AG09319 (cell line): ENCODE data around the gene SIX1.

Experiments
- DNase-seq: peaks from one replicate; pipeline ENCODE4 v3.0.0-alpha.2; 2010; ENCODE audit warnings: low read depth; ENCODE audit errors: extremely low read depth
- CTCF ChIP-seq: IDR thresholded peaks from 2 replicates; pipeline ENCODE4 v1.5.1; 2011; ENCODE audit warnings: low read depth, mild to moderate bottlenecking, inconsistent platforms, low read length, moderate library complexity

The SIX1 gene

DNA sequence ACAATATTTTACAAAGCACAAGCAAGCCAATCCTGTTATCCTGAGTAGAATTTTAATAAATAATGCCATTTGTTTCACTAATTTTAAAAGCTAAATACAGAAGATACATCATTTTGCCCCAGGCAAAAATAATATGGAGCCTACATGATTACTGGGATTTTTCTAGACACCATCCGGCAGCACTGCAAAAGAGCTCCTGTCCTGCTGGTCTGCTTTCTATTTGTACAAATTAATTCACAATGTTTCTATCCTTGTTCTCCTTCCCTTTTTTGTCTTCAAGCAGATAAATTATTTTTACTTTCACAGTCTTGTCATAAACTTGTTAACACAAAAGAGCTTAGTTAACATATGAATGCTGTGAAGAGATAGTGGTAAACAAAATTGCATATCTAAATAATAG is 4.6 kb downstream of the SIX1 start:
- no peak for TF ChIP-seq CTCF
- DNase-seq, result no peak

DNA sequence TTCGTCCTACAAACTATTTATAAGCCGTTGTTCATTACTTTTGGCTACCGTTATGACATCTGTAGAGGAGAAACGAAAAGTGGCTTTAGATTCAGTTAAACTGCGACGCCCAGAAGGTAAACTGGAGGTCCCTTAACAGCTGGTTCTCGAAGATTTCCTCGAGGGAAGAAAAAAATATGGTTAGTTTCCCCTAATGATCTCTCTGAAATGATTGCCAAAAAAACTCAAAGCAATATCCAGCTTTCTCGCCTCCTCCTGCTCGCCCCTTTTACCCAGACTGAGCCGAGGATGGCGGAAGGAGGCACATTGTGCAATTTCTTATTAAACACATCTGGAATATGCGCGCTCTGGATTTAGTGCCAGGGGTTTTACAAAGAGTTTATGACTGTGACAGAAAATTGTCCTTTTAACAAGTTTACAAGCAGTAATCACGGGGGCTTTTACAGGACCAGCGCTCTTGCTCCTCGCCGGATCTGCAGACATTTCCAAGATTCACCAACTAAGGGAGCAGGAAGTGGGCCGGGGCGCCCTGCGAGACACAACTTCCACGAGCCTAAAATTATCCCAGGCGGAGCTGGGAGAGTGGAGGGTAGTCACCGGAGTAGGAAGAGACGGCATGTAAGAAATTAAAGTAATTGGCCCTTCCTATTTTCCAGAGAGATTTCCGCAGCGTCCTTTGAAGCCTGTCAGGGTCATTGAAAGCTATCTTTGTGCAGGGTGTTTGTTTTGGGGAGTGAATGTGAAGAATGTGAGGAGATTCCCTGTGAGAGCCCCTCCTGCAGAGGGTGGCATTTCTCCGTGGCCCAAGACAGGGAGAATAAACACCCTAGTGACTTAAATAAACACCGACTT is 5.6 kb downstream of the SIX1 start:
- no peak; the same call in 1 of the 2 replicates for TF ChIP-seq CTCF
- no peak for DNase-seq

GRCh38 chr14:60643141-60643462 is 6.2 kb downstream of the SIX1 start:
- TF ChIP-seq CTCF, result no peak
- no peak for DNase-seq

- DNase-seq, result no peak
- no peak for TF ChIP-seq CTCF
These were observed 6.8 kb downstream of the SIX1 start for GRCh38 chr14:60642270-60643140.

DNA sequence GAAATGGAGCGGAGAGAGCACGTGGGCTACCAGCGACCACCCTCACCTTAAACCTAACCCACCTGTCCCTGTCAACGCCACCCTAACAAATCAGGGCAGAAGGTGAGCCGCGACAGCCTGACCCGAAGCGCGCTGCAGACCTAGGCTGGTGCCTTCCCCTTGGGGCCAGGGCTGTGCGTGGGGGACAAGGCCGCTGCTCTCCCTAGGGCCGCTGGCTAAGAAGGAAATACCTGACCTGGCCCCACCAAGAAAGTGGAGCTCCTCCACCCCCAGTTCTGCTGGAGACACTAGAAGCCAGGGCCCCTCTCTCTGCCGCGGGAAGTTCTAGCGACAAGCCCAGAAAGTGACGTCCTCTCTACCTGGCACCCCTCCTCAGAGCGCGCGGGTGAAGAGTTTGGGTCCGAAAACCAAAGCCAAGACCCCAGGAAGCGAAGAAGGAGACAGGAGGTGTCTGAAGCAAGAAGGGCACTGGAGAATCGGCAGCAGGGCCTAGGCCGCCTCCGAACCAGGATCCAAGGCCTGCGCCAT is 7.5 kb downstream of the SIX1 start:
- no peak for TF ChIP-seq CTCF
- no peak for DNase-seq

DNA sequence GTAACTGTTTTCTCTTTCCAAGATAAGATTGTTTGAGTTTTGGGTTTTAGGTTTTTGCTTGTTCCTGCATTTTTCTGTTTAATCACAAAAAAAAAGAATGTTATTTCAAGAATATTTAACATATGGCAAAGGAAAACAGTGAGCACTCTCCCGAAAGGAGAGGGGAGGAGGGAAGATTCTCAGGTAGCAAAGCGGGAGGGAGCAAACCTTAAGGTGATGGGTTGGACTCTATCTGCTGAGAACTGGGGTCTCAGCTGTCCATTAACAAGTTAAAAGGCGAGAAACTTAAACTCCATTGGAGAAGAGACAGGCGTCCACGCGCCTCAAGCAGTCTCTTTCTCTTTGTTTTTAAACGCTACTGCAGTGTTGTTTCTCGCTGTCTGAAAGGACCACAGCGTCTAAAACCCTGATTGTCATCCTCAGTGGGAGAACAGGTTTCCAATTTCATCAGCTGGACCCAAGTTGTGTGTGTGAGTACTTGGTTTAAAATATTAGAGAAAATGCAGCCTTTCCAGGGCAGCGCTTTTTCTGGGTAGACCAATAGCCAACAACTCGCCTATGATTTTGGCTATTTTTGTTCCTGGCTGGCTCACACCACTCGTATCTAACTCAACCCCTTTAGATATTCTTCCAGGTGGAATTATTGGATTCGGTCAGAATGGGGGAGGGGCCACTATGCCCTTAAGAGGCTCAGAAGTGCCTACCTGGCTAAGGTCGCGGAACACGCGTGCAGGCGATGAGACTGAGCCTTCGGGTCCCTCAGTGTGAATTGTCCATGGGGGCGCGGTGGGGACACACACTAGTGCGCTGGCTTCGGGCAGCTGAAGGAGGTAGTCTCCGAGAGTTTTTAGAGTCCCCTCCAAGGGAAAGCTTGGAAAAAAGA is 8.2 kb downstream of the SIX1 start:
- no peak for TF ChIP-seq CTCF
- no peak for DNase-seq
